Smooth muscle cell (in vitro differentiated cells): ENCODE results near the gene NR4A3. TPM values are rescaled to one million over a fixed set of nuclear protein-coding genes. Genes with fewer than 3 reads are reported as not detected.

ENCODE experiments used
- DNase-seq: peaks from one replicate; lab custom pipeline; 2025; ENCODE audit not compliant: unreplicated experiment; lab: John Stamatoyannopoulos, UW
- H2AFZ ChIP-seq: fragments of 200-600 bp; sonication (generic); 2 replicates; pipeline ENCODE4 v1.6.0; 2016; ENCODE audit warnings: antibody characterized with exemption, low read depth, mild to moderate bottlenecking
- H3F3A ChIP-seq: fragments of 200-600 bp; sonication (generic); 2 replicates; pipeline ENCODE4 v1.6.0; 2017; ENCODE audit warnings: antibody characterized with exemption, low read depth
- H3K27ac ChIP-seq: fragments of 200-600 bp; sonication (generic); 2 replicates; pipeline ENCODE4 v1.5.1; 2016; ENCODE audit warnings: low read depth, mild to moderate bottlenecking
- H3K27me3 ChIP-seq: fragments of 200-600 bp; sonication (generic); 2 replicates; pipeline ENCODE4 v1.6.1; 2016; ENCODE audit warnings: low read depth, mild to moderate bottlenecking
- H3K36me3 ChIP-seq: fragments of 200-600 bp; sonication (generic); 2 replicates; pipeline ENCODE4 v1.5.1; 2016; ENCODE audit warnings: low read depth
- H3K4me1 ChIP-seq: fragments of 200-600 bp; sonication (generic); 2 replicates; pipeline ENCODE4 v1.5.1; 2016; ENCODE audit warnings: low read depth
- H3K4me2 ChIP-seq: fragments of 200-600 bp; sonication (generic); 2 replicates; pipeline ENCODE4 v1.6.0; 2016; ENCODE audit warnings: mild to moderate bottlenecking
- H3K4me3 ChIP-seq: fragments of 200-600 bp; sonication (generic); 2 replicates; pipeline ENCODE4 v1.5.1; 2016; ENCODE audit warnings: mild to moderate bottlenecking
- H3K79me2 ChIP-seq: fragments of 200-600 bp; sonication (generic); 2 replicates; pipeline ENCODE4 v1.6.0; 2016; ENCODE audit warnings: low read depth, mild to moderate bottlenecking
- H3K9ac ChIP-seq: fragments of 200-600 bp; sonication (generic); 2 replicates; pipeline ENCODE4 v1.6.0; 2016; ENCODE audit warnings: low read depth
- H3K9me3 ChIP-seq: fragments of 200-600 bp; sonication (generic); replicated peaks from 2 replicates; pipeline ENCODE4 v1.5.1; 2016; ENCODE audit warnings: low read depth
- H4K20me1 ChIP-seq: fragments of 200-600 bp; sonication (generic); 2 replicates; pipeline ENCODE4 v1.6.0; 2016; ENCODE audit warnings: low read depth
- CTCF ChIP-seq: fragments of 200-600 bp; sonication (generic); IDR thresholded peaks from 2 replicates; pipeline ENCODE4 v1.5.1; 2017; ENCODE audit warnings: borderline replicate concordance, mild to moderate bottlenecking, antibody characterized with exemption; ENCODE audit not compliant: insufficient read depth, poor library complexity, severe bottlenecking
- whole genome bisulfite sequencing: methylation state at CpG from one replicate; pipeline ENCODE4 v1.1.7; 2016; ENCODE audit warnings: low lambda C conversion rate; 5-methylcytosine and 5-hydroxymethylcytosine counted together
- polyA plus RNA-seq: library from polyadenylated mRNA; unstranded; fragments of >200 nt; fragmentation: Nextera tagmentation; extraction: Ambion mirVana; gene quantifications from 2 replicates; pipeline ENCODE4 v1.2.1, GENCODE V29; 2016
- total RNA-seq: library from RNA; depleted of rRNA; stranded (reverse); fragments of >200 nt; gene quantifications from 2 replicates; pipeline ENCODE4 v1.2.3, GENCODE V29; 2014

Gene NR4A3
- total and polyA plus RNA-seq, 2 experiments from 2014 or later, result 7.8 to 23.5 TPM

GRCh38 chr9:99796231-99796630, 25.5 kb upstream of the NR4A3 start:
- no peaks in the 10 kb centered on the region for H4K20me1 ChIP-seq
- H3K4me2 ChIP-seq, result no peak overlapping the region
- no peak for DNase-seq
- no peaks in the 10 kb centered on the region for H3F3A ChIP-seq
- H3K27ac ChIP-seq, result no peak overlapping the region
- H3K9me3 ChIP-seq, result no peaks in the 10 kb centered on the region
- no peak overlapping the region for H2AFZ ChIP-seq
- TF ChIP-seq CTCF, result no peak
- H3K36me3 ChIP-seq, result no peaks in the 10 kb centered on the region
- H3K79me2 ChIP-seq, result no peaks in the 10 kb centered on the region
- H3K9ac ChIP-seq, result no peak overlapping the region
- H3K27me3 ChIP-seq, result no peaks in the 10 kb centered on the region
- H3K4me1 ChIP-seq, result no peaks in the 10 kb centered on the region
- H3K4me3 ChIP-seq, result no peak overlapping the region
- WGBS, result 100% methylated on average over 1 of the region's 1 CpG

GRCh38 chr9:99801775-99802174, 19.9 kb upstream of the NR4A3 start:
- Histone ChIP-seq H3K4me2 (no peak overlapping the region), H3K36me3 (no peaks in the 10 kb centered on the region), H3K9me3 (no peaks in the 10 kb centered on the region), H3F3A (no peaks in the 10 kb centered on the region), H2AFZ (no peak overlapping the region), H3K27ac (no peak overlapping the region), H3K4me3 (no peak overlapping the region), H3K27me3 (no peaks in the 10 kb centered on the region), H3K79me2 (peaks cover 10% of the 10 kb centered on the region), H3K4me1 (no peaks in the 10 kb centered on the region), H4K20me1 (no peaks in the 10 kb centered on the region), H3K9ac (no peak overlapping the region)
- DNase-seq, result no peak
- TF ChIP-seq CTCF, result no peak
- 81% methylated on average over 3 of the region's 3 CpGs for WGBS

GRCh38 chr9:99803694-99804093, 18.0 kb upstream of the NR4A3 start:
- Histone ChIP-seq H3F3A (no peaks in the 10 kb centered on the region), H3K27ac (no peak overlapping the region), H3K9me3 (no peaks in the 10 kb centered on the region), H3K9ac (no peak overlapping the region), H3K4me3 (no peak overlapping the region), H2AFZ (no peak overlapping the region), H3K36me3 (no peaks in the 10 kb centered on the region), H3K4me2 (no peak overlapping the region), H4K20me1 (no peaks in the 10 kb centered on the region), H3K4me1 (no peaks in the 10 kb centered on the region), H3K27me3 (no peaks in the 10 kb centered on the region), H3K79me2 (peaks cover 10% of the 10 kb centered on the region)
- 98% methylated on average over 2 of the region's 2 CpGs for WGBS
- no peak for TF ChIP-seq CTCF
- DNase-seq, result no peak

- H3K79me2 ChIP-seq, result peaks cover 10% of the 10 kb centered on the region
- H2AFZ ChIP-seq, result no peak overlapping the region
- no peak overlapping the region for H3K27ac ChIP-seq
- no peak overlapping the region for H3K9ac ChIP-seq
- H3K4me2 ChIP-seq, result no peak overlapping the region
- H3K9me3 ChIP-seq, result no peaks in the 10 kb centered on the region
- H4K20me1 ChIP-seq, result no peaks in the 10 kb centered on the region
- H3K4me3 ChIP-seq, result no peak overlapping the region
- no peaks in the 10 kb centered on the region for H3K36me3 ChIP-seq
- no peaks in the 10 kb centered on the region for H3K27me3 ChIP-seq
- no peak for DNase-seq
- 40% methylated on average over 4 of the region's 4 CpGs for WGBS
- peak; percentile 87 for TF ChIP-seq CTCF
- H3K4me1 ChIP-seq, result no peaks in the 10 kb centered on the region
- no peaks in the 10 kb centered on the region for H3F3A ChIP-seq
These were observed 14.3 kb upstream of the NR4A3 start for GRCh38 chr9:99807276-99807852.
